ENCODE measurements around the gene IL20RA. TPM values are rescaled to one million over a fixed set of nuclear protein-coding genes. Genes with fewer than 3 reads are reported as not detected.

Gene IL20RA
- polyA plus RNA-seq, 1 donor (not counting 4 experiments of a cell fraction or from before 2014, with no cell fraction given), result 1.5 TPM

DNA sequence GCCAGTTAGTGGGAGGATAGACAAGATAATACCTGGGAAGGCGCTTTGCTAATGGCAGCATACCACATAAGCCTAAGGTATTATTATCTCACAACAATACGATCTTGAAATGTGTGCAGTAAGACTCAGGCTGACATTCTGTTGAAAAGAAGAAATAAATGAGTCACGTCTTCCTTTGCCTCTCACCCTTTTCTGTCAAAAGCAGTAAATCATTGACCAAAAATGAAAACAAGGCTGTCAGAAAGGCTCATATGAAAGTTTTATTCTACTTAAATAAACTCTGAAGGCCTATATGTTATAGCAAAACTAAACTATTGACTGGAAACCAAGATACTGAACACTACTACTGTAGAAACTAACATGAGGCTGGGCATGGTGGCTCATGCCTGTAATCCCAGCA, 43.1 kb upstream of the IL20RA start:
- no peak overlapping the region for H3K4me3 ChIP-seq (ENCODE audit: control insufficient read depth in 2 of 3, extremely low read depth in 1 of 3, insufficient read depth in 2 of 3, low read depth in 1 of 3, low read length in 3 of 3)
- no peaks in the 10 kb centered on the region for H3K4me1 ChIP-seq (ENCODE audit: control insufficient read depth, extremely low read depth, insufficient read depth, low read length)
- no peaks in the 10 kb centered on the region for H3K27me3 ChIP-seq (ENCODE audit: control insufficient read depth, extremely low read depth, insufficient read depth, low read length)
- H3K79me2 ChIP-seq (ENCODE audit: control insufficient read depth, insufficient read depth, low read length), result no peaks in the 10 kb centered on the region
- no peak overlapping the region for H3K9ac ChIP-seq (ENCODE audit: control insufficient read depth, extremely low read depth, insufficient read depth, low read length)
- no peak overlapping the region for H2AFZ ChIP-seq (ENCODE audit: control insufficient read depth, low read length)
- no peak overlapping the region for H3K27ac ChIP-seq (ENCODE audit: control insufficient read depth, insufficient read depth, low read length)
- TF ChIP-seq EZH2 (IDR thresholded peaks at IDR 0.05; ENCODE audit: low read length) (no peak), CTCF (optimal IDR thresholded peaks at IDR 0.05 in 1 of 3, IDR thresholded peaks at IDR 0.05 in 1 of 3, conservative IDR thresholded peaks at IDR 0.05 in 1 of 3; ENCODE audit: extremely low read depth in 1 of 3, insufficient read depth in 2 of 3, low read length in 3 of 3) (no peak)
- DNase-seq (ENCODE audit: low read depth, low spot score) (no peak), FAIRE-seq (no peak)
- H4K20me1 ChIP-seq (ENCODE audit: control insufficient read depth, extremely low read depth, insufficient read depth, low read length), result no peaks in the 10 kb centered on the region
- H3K36me3 ChIP-seq (ENCODE audit: control insufficient read depth in 2 of 2, extremely low read depth in 1 of 2, insufficient read depth in 2 of 2, low read length in 2 of 2), result no peaks in the 10 kb centered on the region
- H3K9me3 ChIP-seq (ENCODE audit: control insufficient read depth, low read depth, low read length), result no peaks in the 10 kb centered on the region
- dilution Hi-C loops (cut with MboI; ENCODE audit: extremely low pct_ligation_motif_present, low sequenced_read_pairs), result no loop called here
- H3K4me2 ChIP-seq (ENCODE audit: control insufficient read depth, extremely low read depth, insufficient read depth, low read depth, low read length), result no peak overlapping the region
- H3K9me1 ChIP-seq (ENCODE audit: control insufficient read depth, extremely low read depth, insufficient read depth, low read length), result no peaks in the 10 kb centered on the region

DNA sequence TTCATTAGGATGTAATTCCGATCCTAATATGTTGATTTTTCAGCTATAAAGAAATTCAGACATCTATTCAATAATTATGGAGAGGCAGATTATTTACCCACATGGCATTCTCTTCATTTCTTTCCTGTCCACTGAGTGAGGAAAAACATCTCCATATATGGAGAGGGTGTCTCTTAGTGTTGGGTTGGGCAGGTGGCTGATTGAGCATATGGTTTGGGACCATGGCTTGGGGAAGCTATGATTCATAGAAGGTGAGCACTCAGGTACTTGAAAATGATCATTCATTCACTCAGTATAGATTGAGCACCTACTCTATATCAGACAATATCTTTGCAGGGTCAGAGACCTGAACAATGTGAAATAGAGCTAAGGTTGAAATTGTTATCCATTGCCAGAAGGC, 41.3 kb upstream of the IL20RA start:
- no peaks in the 10 kb centered on the region for H3K4me1 ChIP-seq (ENCODE audit: control insufficient read depth, extremely low read depth, insufficient read depth, low read length)
- no peak overlapping the region for H2AFZ ChIP-seq (ENCODE audit: control insufficient read depth, low read length)
- dilution Hi-C loops (cut with MboI; ENCODE audit: extremely low pct_ligation_motif_present, low sequenced_read_pairs), result no loop called here
- H3K36me3 ChIP-seq (ENCODE audit: control insufficient read depth in 2 of 2, extremely low read depth in 1 of 2, insufficient read depth in 2 of 2, low read length in 2 of 2), result no peaks in the 10 kb centered on the region
- H3K4me2 ChIP-seq (ENCODE audit: control insufficient read depth, extremely low read depth, insufficient read depth, low read depth, low read length), result no peak overlapping the region
- no peak overlapping the region for H3K27ac ChIP-seq (ENCODE audit: control insufficient read depth, insufficient read depth, low read length)
- H3K9ac ChIP-seq (ENCODE audit: control insufficient read depth, extremely low read depth, insufficient read depth, low read length), result no peak overlapping the region
- no peaks in the 10 kb centered on the region for H4K20me1 ChIP-seq (ENCODE audit: control insufficient read depth, extremely low read depth, insufficient read depth, low read length)
- FAIRE-seq, result no peak
- H3K79me2 ChIP-seq (ENCODE audit: control insufficient read depth, insufficient read depth, low read length), result no peaks in the 10 kb centered on the region
- no peak for DNase-seq (ENCODE audit: low read depth, low spot score)
- no peak for TF ChIP-seq CTCF (optimal IDR thresholded peaks at IDR 0.05 in 1 of 3, IDR thresholded peaks at IDR 0.05 in 1 of 3, conservative IDR thresholded peaks at IDR 0.05 in 1 of 3; ENCODE audit: extremely low read depth in 1 of 3, insufficient read depth in 2 of 3, low read length in 3 of 3)
- TF ChIP-seq EZH2 (IDR thresholded peaks at IDR 0.05; ENCODE audit: low read length), result no peak
- no peaks in the 10 kb centered on the region for H3K9me1 ChIP-seq (ENCODE audit: control insufficient read depth, extremely low read depth, insufficient read depth, low read length)
- no peaks in the 10 kb centered on the region for H3K27me3 ChIP-seq (ENCODE audit: control insufficient read depth, extremely low read depth, insufficient read depth, low read length)
- H3K4me3 ChIP-seq (ENCODE audit: control insufficient read depth in 2 of 3, extremely low read depth in 1 of 3, insufficient read depth in 2 of 3, low read depth in 1 of 3, low read length in 3 of 3), result no peak overlapping the region
- H3K9me3 ChIP-seq (ENCODE audit: control insufficient read depth, low read depth, low read length), result no peaks in the 10 kb centered on the region
